Measurements from ENCODE around the gene KCNMA1.

GRCh38 chr10:77451886-77452285 is 185.7 kb downstream of the KCNMA1 start:
- TF ChIP-seq RAD21 (IDR thresholded peaks at IDR 0.05; ENCODE audit: low read depth) (no peak), EZH2phosphoT487 (IDR thresholded peaks at IDR 0.05; ENCODE audit: borderline replicate concordance) (no peak), TCF7L2 (IDR thresholded peaks at IDR 0.05; ENCODE audit: borderline replicate concordance, extremely low read depth, insufficient read depth, insufficient read length) (no peak), ELF1 (IDR thresholded peaks at IDR 0.05; ENCODE audit: borderline replicate concordance, low read depth) (no peak), POLR2AphosphoS5 (IDR thresholded peaks at IDR 0.05; ENCODE audit: low read depth, low read length) (no peak)
- TF ChIP-seq, protein P1, sequence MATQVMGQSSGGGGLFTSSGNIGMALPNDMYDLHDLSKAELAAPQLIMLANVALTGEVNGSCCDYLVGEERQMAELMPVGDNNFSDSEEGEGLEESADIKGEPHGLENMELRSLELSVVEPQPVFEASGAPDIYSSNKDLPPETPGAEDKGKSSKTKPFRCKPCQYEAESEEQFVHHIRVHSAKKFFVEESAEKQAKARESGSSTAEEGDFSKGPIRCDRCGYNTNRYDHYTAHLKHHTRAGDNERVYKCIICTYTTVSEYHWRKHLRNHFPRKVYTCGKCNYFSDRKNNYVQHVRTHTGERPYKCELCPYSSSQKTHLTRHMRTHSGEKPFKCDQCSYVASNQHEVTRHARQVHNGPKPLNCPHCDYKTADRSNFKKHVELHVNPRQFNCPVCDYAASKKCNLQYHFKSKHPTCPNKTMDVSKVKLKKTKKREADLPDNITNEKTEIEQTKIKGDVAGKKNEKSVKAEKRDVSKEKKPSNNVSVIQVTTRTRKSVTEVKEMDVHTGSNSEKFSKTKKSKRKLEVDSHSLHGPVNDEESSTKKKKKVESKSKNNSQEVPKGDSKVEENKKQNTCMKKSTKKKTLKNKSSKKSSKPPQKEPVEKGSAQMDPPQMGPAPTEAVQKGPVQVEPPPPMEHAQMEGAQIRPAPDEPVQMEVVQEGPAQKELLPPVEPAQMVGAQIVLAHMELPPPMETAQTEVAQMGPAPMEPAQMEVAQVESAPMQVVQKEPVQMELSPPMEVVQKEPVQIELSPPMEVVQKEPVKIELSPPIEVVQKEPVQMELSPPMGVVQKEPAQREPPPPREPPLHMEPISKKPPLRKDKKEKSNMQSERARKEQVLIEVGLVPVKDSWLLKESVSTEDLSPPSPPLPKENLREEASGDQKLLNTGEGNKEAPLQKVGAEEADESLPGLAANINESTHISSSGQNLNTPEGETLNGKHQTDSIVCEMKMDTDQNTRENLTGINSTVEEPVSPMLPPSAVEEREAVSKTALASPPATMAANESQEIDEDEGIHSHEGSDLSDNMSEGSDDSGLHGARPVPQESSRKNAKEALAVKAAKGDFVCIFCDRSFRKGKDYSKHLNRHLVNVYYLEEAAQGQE (IDR thresholded peaks at IDR 0.05; ENCODE audit: low read depth), result no peak
- TF ChIP-seq, protein P2, sequence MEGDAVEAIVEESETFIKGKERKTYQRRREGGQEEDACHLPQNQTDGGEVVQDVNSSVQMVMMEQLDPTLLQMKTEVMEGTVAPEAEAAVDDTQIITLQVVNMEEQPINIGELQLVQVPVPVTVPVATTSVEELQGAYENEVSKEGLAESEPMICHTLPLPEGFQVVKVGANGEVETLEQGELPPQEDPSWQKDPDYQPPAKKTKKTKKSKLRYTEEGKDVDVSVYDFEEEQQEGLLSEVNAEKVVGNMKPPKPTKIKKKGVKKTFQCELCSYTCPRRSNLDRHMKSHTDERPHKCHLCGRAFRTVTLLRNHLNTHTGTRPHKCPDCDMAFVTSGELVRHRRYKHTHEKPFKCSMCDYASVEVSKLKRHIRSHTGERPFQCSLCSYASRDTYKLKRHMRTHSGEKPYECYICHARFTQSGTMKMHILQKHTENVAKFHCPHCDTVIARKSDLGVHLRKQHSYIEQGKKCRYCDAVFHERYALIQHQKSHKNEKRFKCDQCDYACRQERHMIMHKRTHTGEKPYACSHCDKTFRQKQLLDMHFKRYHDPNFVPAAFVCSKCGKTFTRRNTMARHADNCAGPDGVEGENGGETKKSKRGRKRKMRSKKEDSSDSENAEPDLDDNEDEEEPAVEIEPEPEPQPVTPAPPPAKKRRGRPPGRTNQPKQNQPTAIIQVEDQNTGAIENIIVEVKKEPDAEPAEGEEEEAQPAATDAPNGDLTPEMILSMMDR (IDR thresholded peaks at IDR 0.05 in 2 of 3, conservative IDR thresholded peaks at IDR 0.05 in 1 of 3; ENCODE audit: borderline replicate concordance in 1 of 3, insufficient read depth in 1 of 3, low read depth in 2 of 3, low read length in 2 of 3), result no peak

Measured in HCT116 (cell line).